Smooth muscle cell of bladder (primary cell): ENCODE data around the gene BPIFA3. TPM values are rescaled to one million over a fixed set of nuclear protein-coding genes. Genes with fewer than 3 reads are reported as not detected.

Experiments used
- total RNA-seq: library from RNA; depleted of rRNA; stranded (reverse); fragments of >200 nt; gene quantifications from 2 replicates; pipeline ENCODE4 v1.2.3, GENCODE V29; 2014

Gene BPIFA3
- total RNA-seq = not detected in 2 replicates

DNA sequence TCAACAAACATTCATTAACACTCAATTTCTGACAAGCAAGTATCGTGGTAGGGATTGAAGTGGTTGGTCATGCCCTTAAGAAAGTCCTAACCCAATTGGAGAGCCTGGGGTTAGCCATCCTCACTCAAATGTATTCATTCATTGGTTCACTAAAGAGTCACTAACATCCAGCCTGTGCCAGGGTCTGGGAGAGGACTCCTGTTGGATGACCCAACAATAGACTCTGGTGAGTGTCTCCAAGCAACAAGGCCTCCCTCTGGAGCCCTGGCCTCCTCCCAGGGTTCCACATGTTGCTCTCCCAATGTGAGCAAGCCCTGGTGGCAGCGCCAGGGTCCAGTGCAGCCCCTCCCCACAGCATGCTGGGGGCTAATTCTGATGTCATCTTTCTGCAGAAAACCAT, at the start of gene BPIFA3:
Gene BPIFA3 (plus strand): TSS at position 301 of the 400 bp plus-strand sequence. CDS start 185 bp downstream, outside the sequence.

DNA sequence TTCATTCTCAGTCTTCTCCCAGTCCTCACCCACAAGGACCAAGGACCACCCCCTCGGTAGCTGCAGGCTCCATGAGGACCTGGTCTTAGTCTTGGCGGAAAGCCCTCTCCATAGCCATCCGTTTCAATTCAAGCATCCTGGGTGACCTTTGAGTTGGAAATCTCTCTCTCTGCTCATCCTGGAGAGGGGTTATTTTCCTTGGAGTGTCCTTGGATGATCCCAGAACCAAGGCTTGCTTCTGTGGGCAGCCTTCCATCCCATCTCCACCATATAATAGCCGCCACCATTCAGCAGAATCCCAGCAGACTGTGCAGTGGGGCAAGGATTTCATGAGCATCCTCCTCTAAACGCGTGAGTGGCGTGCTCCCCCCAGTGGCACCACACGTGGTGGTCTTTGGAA, 49.3 kb upstream of the BPIFA3 start, which contains the start of gene BPIFA2:
Gene BPIFA2 (plus strand): TSS at position 301 of the 400 bp plus-strand sequence. CDS start 987 bp downstream, outside the sequence.

DNA sequence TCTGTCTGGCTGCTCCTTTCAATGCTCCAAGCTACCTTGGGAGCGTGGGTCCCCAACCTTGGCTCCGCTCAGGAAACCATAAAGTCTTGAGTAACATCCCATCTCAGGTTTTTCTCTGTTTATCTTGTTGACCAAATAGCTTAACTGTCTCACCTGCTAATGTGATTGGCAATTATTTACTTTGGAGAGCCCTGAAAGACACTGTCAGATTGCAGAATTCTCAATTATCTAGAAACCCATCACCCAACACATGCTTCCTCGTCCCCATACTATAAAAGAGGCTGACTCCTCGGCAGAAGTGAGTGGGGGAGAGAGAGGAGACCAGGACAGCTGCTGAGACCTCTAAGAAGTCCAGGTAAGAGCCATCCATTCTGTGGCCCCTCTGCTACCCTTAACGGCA, 18.5 kb downstream of the BPIFA3 start, which contains the start of gene BPIFA1:
Gene BPIFA1 (plus strand): TSS at position 301 of the 400 bp plus-strand sequence. CDS start 1,716 bp downstream, outside the sequence.

Other genes starting within 250 kb of the BPIFA3 start
- not detected in 2 replicates for gene SUN5, start 212.9 kb upstream of the BPIFA3 start, total RNA-seq
- not detected in 2 replicates for gene BPIFB2, start 209.6 kb upstream of the BPIFA3 start, total RNA-seq
- gene BPIFB6, start 185.7 kb upstream of the BPIFA3 start, total RNA-seq = not detected in 2 replicates
- gene BPIFB3, start 163.4 kb upstream of the BPIFA3 start, total RNA-seq = not detected in 2 replicates
- gene BPIFB4, start 137.7 kb upstream of the BPIFA3 start, total RNA-seq = not detected in 2 replicates
- not detected in 2 replicates for gene BPIFA2, start 49.2 kb upstream of the BPIFA3 start, total RNA-seq
- not detected in 2 replicates for gene BPIFA1, start 18.6 kb downstream of the BPIFA3 start, total RNA-seq
- not detected in 2 replicates for gene BPIFB1, start 65.9 kb downstream of the BPIFA3 start, total RNA-seq
- 18.7 and 19.8 TPM in 2 replicates for gene CDK5RAP1, start 184.2 kb downstream of the BPIFA3 start, total RNA-seq
- 24.6 and 24.9 TPM in 2 replicates for gene SNTA1, start 226.4 kb downstream of the BPIFA3 start, total RNA-seq